Peyer's patch (tissue), 4 donors: ENCODE measurements around the gene ATXN1. TPM values are rescaled to one million over a fixed set of nuclear protein-coding genes. Genes with fewer than 3 reads are reported as not detected.

Experiments
- DNase-seq, 3 donors: peaks; one replicate each; pipeline ENCODE4 v3.0.0-alpha.2; 2017 to 2019
- H3K27ac ChIP-seq, 4 donors: fragments of 200-600 bp; sonication (generic); one replicate each; pipeline ENCODE4 v1.5.1; 2016 to 2019
- H3K27me3 ChIP-seq, 2 donors: fragments of 200-600 bp; sonication (generic); one replicate each; pipeline ENCODE4 v1.5.1; 2019
- H3K36me3 ChIP-seq, 3 donors: fragments of 200-600 bp; sonication (generic); one replicate each; pipeline ENCODE4 v1.5.1; 2016 to 2019
- H3K4me1 ChIP-seq, 4 donors: fragments of 200-600 bp; sonication (generic); one replicate each; pipeline ENCODE4 v1.5.1; 2016 to 2019
- H3K4me3 ChIP-seq, 4 donors: fragments of 200-600 bp; sonication (generic); 1 replicate in 3 of 4; 2 replicates in 1 of 4; pipeline ENCODE4 v1.5.1; 2016 to 2019; ENCODE audit warnings: mild to moderate bottlenecking in 1 of 4
- H3K9me3 ChIP-seq, 4 donors: fragments of 200-600 bp; sonication (generic); one replicate each; pipeline ENCODE4 v1.5.1; 2016 to 2019; ENCODE audit warnings: mild to moderate bottlenecking in 1 of 4
- CTCF ChIP-seq, 6 experiments: fragments of 450-650 bp in 4 of 6; fragments of 200-600 bp in 2 of 6; sonication (generic) in 1 of 6; IDR thresholded peaks; one replicate each; pipeline ENCODE4 v1.5.1; 2017 to 2019; ENCODE audit warnings: antibody characterized with exemption in 6 of 6, mild to moderate bottlenecking in 3 of 6, moderate library complexity in 1 of 6
- POLR2A ChIP-seq, 2 donors: fragments of 450-650 bp; IDR thresholded peaks; one replicate each; pipeline ENCODE4 v1.5.1; 2017; ENCODE audit warnings: antibody characterized with exemption in 2 of 2, mild to moderate bottlenecking in 2 of 2, moderate library complexity in 2 of 2
- total RNA-seq, 4 donors: library from RNA; depleted of rRNA; stranded (reverse); fragments of >200 nt; gene quantifications; one replicate each; pipeline ENCODE4 v1.1.0, GENCODE V29; 2016

ATXN1 gene
- total RNA-seq, 4 donors from 2014 or later, result 34.7 to 48.5 (median 43.1) TPM

- Histone ChIP-seq H3K36me3 (no peaks in the 10 kb centered on the region), H3K4me1 (no peaks in the 10 kb centered on the region), H3K27me3 (no peaks in the 10 kb centered on the region), H3K27ac (no peak overlapping the region), H3K4me3 (no peak overlapping the region), H3K9me3 (no peaks in the 10 kb centered on the region)
- no peak for DNase-seq
- TF ChIP-seq POLR2A (IDR thresholded peaks at IDR 0.05) (no peak), CTCF (IDR thresholded peaks at IDR 0.05) (no peak)
Observed at GRCh38 chr6:16608444-16608843, 152.8 kb downstream of the ATXN1 start.

- no peaks in the 10 kb centered on the region for H3K36me3 ChIP-seq
- no peak overlapping the region for H3K27ac ChIP-seq
- no peaks in the 10 kb centered on the region for H3K27me3 ChIP-seq
- H3K4me3 ChIP-seq, result no peak overlapping the region
- DNase-seq, result no peak
- H3K4me1 ChIP-seq, result no peaks in the 10 kb centered on the region
- no peaks in the 10 kb centered on the region for H3K9me3 ChIP-seq
- TF ChIP-seq CTCF (IDR thresholded peaks at IDR 0.05) (no peak), POLR2A (IDR thresholded peaks at IDR 0.05) (no peak)
Observed at GRCh38 chr6:16602035-16602434, 159.2 kb downstream of the ATXN1 start.

- Histone ChIP-seq H3K4me1 (no peaks in the 10 kb centered on the region), H3K36me3 (no peaks in the 10 kb centered on the region), H3K4me3 (no peak overlapping the region), H3K9me3 (no peaks in the 10 kb centered on the region), H3K27ac (no peak overlapping the region), H3K27me3 (no peaks in the 10 kb centered on the region)
- no peak for DNase-seq
- TF ChIP-seq CTCF (IDR thresholded peaks at IDR 0.05), result no peak
- no peak for TF ChIP-seq POLR2A (IDR thresholded peaks at IDR 0.05)
Observed at GRCh38 chr6:16600701-16601100, 160.6 kb downstream of the ATXN1 start.

GRCh38 chr6:16600026-16600425, 161.2 kb downstream of the ATXN1 start:
- Histone ChIP-seq H3K27me3 (no peaks in the 10 kb centered on the region), H3K27ac (no peak overlapping the region), H3K4me1 (no peaks in the 10 kb centered on the region), H3K4me3 (no peak overlapping the region), H3K9me3 (no peaks in the 10 kb centered on the region), H3K36me3 (no peaks in the 10 kb centered on the region)
- no peak for DNase-seq
- TF ChIP-seq CTCF (IDR thresholded peaks at IDR 0.05) (no peak), POLR2A (IDR thresholded peaks at IDR 0.05) (no peak)

GRCh38 chr6:16596616-16597331, 164.5 kb downstream of the ATXN1 start:
- H3K9me3 ChIP-seq, result no peaks in the 10 kb centered on the region
- no peaks in the 10 kb centered on the region for H3K36me3 ChIP-seq
- TF ChIP-seq POLR2A (IDR thresholded peaks at IDR 0.05) (no peak), CTCF (IDR thresholded peaks at IDR 0.05) (no peak)
- no peak overlapping the region for H3K4me3 ChIP-seq
- H3K27me3 ChIP-seq, result no peaks in the 10 kb centered on the region
- no peak for DNase-seq
- H3K27ac ChIP-seq, result no peak overlapping the region
- H3K4me1 ChIP-seq, result no peaks in the 10 kb centered on the region
